ENCODE measurements around the gene OGFRL1. TPM values are rescaled to one million over a fixed set of nuclear protein-coding genes. Genes with fewer than 3 reads are reported as not detected.

Gene OGFRL1
- total and polyA plus RNA-seq, 4 donors = 0.71 to 9.3 (median 3.3) TPM

- TF ChIP-seq ZBTB33 (IDR thresholded peaks at IDR 0.05) (no peak), RXRA (IDR thresholded peaks at IDR 0.05) (no peak), JUND (IDR thresholded peaks at IDR 0.05) (no peak), ATF3 (IDR thresholded peaks at IDR 0.05) (no peak)
Observed at GRCh38 chr6:71292001-71292400, 3.4 kb downstream of the OGFRL1 start (continued).

- H3K27ac ChIP-seq (ENCODE audit: low read depth in 1 of 2, low read length in 2 of 2) = no peak overlapping the region
- H3K4me3 ChIP-seq (ENCODE audit: low read depth in 1 of 3, low read length in 3 of 3) = no peak overlapping the region
- peaks cover 0 to 7% (median 2%) of the 10 kb centered on the region in 4 donors for H3K36me3 ChIP-seq (ENCODE audit: control insufficient read depth in 4 of 4, insufficient read depth in 3 of 4, low read depth in 1 of 4, low read length in 3 of 4)
- no peak overlapping the region for H3K9ac ChIP-seq (ENCODE audit: low read depth in 1 of 2, low read length in 2 of 2)
- 60% methylated on average over 1 of the region's 1 CpG for WGBS
- H3K27me3 ChIP-seq (ENCODE audit: control insufficient read depth in 4 of 4, insufficient read depth in 4 of 4, low read length in 3 of 4) = no peaks in the 10 kb centered on the region
- DNase-seq (ENCODE audit: low spot score) = no peak
- TF ChIP-seq GABPA (IDR thresholded peaks at IDR 0.05 in 1 of 2, conservative IDR thresholded peaks at IDR 0.05 in 1 of 2) = no peak
- peak; percentile 31 for TF ChIP-seq NR2F2 (IDR thresholded peaks at IDR 0.05)
- no peak for TF ChIP-seq ATF3 (IDR thresholded peaks at IDR 0.05)
- no peaks in the 10 kb centered on the region for H3K9me3 ChIP-seq (ENCODE audit: control insufficient read depth in 4 of 4, low read length in 3 of 4)
- H3K4me1 ChIP-seq (ENCODE audit: control insufficient read depth in 4 of 4, insufficient read depth in 4 of 4, low read length in 3 of 4) = peaks cover 0 to 6% (median 0%) of the 10 kb centered on the region in 4 donors
Observed at GRCh38 chr6:71294121-71294523, 5.5 kb downstream of the OGFRL1 start.

GRCh38 chr6:71298459-71298858, 9.8 kb downstream of the OGFRL1 start:
- Histone ChIP-seq H3K27me3 (ENCODE audit: control insufficient read depth in 4 of 4, insufficient read depth in 4 of 4, low read length in 3 of 4) (no peaks in the 10 kb centered on the region), H3K4me3 (ENCODE audit: low read depth in 1 of 3, low read length in 3 of 3) (no peak overlapping the region), H3K4me1 (ENCODE audit: control insufficient read depth in 4 of 4, insufficient read depth in 4 of 4, low read length in 3 of 4) (no peaks in the 10 kb centered on the region), H3K9me3 (ENCODE audit: control insufficient read depth in 4 of 4, low read length in 3 of 4) (no peaks in the 10 kb centered on the region), H3K9ac (ENCODE audit: low read depth in 1 of 2, low read length in 2 of 2) (no peak overlapping the region), H3K27ac (ENCODE audit: low read depth in 1 of 2, low read length in 2 of 2) (no peak overlapping the region), H3K36me3 (ENCODE audit: control insufficient read depth in 4 of 4, insufficient read depth in 3 of 4, low read depth in 1 of 4, low read length in 3 of 4) (peaks cover 0 to 12% (median 7%) of the 10 kb centered on the region in 4 donors)
- TF ChIP-seq SP1 (IDR thresholded peaks at IDR 0.05) (no peak), GABPA (IDR thresholded peaks at IDR 0.05 in 1 of 2, conservative IDR thresholded peaks at IDR 0.05 in 1 of 2) (no peak), CTCF (IDR thresholded peaks at IDR 0.05; ENCODE audit: low read depth, low read length, missing input control) (no peak), FOXA1 (IDR thresholded peaks at IDR 0.05) (no peak), JUND (IDR thresholded peaks at IDR 0.05) (no peak), EGR1 (IDR thresholded peaks at IDR 0.05; ENCODE audit: low read depth in 2 of 2) (no peak), FOXA2 (IDR thresholded peaks at IDR 0.05) (no peak), MAX (IDR thresholded peaks at IDR 0.05) (no peak), REST (IDR thresholded peaks at IDR 0.05) (no peak), YY1 (IDR thresholded peaks at IDR 0.05) (no peak)
- no peak for DNase-seq (ENCODE audit: low spot score)
- 88% methylated on average over 1 of the region's 1 CpG for WGBS

All from liver (tissue), 9 donors.